Panc1 (cell line): ENCODE measurements around the gene SH3BP1.

Source experiments
- POLR2AphosphoS5 ChIP-seq: IDR thresholded peaks from 2 replicates; pipeline ENCODE4 v1.6.1; 2012; ENCODE audit warnings: mild to moderate bottlenecking, low read depth, low read length, moderate library complexity
- TF ChIP-seq, protein P1 (sequence below): fragments of 450-650 bp; IDR thresholded peaks from 2 replicates; pipeline ENCODE4 v1.5.1; 2017; ENCODE audit warnings: mild to moderate bottlenecking

DNA sequence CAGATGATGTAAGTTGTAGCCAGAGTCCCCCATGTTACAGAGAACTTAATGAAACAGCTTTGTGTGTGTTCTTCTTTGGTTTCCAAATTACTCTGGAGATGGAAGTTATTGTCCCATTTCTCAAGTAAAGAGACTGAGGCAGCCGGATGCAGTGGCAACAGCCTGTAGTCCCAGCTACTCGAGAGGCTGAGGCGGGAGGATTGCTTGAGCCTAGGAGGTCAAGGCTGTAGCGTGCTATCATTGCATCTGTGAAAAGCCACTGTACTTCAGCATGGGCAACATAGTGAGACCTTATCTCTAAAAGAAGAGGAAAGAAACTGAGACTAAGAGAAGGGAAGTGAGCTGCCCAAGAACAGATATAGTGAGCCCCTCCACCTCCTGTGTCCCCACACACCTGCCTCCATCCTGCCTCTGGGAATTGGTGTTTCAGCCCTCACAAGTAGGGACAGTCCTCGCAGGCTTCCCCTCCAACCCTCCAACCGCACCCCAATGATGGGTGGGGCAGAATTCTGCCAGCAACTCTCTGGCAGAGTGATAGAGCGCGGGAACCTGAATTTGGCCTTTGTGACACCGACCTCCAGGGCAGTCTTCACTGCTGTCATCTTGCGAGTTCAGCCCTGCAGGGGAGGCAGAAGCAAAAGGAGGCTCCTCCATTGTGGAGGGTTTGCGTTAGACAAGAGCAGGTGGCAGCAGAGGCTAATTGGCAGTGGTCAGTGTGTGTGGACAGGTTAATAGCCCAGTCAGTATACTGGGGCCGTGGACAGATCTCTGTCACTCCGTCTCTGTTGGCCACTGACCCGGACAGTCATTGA, 20.6 kb downstream of the SH3BP1 start:
- TF ChIP-seq, protein P1, sequence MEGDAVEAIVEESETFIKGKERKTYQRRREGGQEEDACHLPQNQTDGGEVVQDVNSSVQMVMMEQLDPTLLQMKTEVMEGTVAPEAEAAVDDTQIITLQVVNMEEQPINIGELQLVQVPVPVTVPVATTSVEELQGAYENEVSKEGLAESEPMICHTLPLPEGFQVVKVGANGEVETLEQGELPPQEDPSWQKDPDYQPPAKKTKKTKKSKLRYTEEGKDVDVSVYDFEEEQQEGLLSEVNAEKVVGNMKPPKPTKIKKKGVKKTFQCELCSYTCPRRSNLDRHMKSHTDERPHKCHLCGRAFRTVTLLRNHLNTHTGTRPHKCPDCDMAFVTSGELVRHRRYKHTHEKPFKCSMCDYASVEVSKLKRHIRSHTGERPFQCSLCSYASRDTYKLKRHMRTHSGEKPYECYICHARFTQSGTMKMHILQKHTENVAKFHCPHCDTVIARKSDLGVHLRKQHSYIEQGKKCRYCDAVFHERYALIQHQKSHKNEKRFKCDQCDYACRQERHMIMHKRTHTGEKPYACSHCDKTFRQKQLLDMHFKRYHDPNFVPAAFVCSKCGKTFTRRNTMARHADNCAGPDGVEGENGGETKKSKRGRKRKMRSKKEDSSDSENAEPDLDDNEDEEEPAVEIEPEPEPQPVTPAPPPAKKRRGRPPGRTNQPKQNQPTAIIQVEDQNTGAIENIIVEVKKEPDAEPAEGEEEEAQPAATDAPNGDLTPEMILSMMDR = no peak
- TF ChIP-seq POLR2AphosphoS5 = no peak
